ENCODE measurements around the gene ZNF526.

GRCh38 chr19:42275517-42275916, 55.4 kb downstream of the ZNF526 start:
- TF ChIP-seq CTCF (IDR thresholded peaks at IDR 0.05; ENCODE audit: low read depth, low read length) (no peak), MYC (IDR thresholded peaks at IDR 0.05; ENCODE audit: low read depth, low read length) (no peak), POLR2A (IDR thresholded peaks at IDR 0.05; ENCODE audit: extremely low read depth, insufficient read length) (no peak), MAX (IDR thresholded peaks at IDR 0.05; ENCODE audit: low read depth, low read length) (no peak)

Data from NB4 (cell line).